Measurements from ENCODE around the gene CCNF.
A peak's percentile ranks its signal among the peaks of the same experiment; 100 is the strongest.

CCNF gene

DNA sequence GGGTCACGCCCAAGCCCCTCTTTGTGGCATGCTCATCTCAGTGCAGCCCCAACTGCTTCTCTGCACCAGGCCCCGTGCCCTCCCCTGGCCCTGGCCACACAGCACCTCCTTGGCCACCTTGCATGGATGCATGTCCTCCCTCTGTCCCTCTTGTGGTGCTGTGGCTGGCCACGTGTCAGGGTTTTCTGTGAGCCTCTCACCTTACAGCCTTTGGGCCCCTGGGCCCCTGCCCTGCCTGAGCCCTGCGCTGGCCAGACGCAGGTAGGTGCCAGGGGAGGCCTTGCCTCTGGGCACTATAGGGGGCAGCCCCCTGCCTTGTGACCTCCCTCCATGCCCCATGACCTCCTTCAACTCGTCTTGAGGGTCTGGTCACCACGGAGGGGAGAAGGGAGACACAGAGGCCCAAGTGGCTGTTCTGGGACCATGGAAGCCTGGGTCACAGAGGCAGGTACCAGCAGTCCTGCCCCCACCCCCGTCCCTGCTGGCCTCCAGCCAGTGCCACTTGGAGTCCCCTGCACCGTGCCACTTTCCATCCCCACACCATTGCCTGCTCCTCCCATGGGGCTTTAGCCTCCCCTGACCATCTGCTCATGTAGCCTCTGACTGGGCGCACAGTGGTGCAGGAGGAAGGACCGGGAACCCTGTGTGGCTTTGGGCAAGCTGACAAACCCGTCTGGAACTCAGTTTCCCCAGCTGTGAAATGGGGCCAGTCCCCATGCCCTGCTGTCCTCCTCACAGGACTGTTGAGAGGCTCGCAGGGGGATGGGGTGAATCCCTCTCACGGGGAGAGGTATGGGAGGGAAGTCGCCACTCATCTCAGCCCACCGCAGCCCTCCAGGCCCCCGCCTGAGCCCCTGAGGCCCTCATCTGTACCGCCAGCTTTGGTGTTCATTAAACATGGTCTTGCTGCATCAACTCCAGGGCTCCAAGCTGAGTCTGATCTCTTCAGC lies 73.0 kb downstream of the CCNF start:
- ChIA-PET CTCF (interaction anchor here (0.7 to 3.9 kb wide), 37 partner anchors 9 to 349 kb away, joined by 3 to 36 read pairs (median 4); partner anchors contain the start of genes ABCA3, AMDHD2, CCNF and ECI1), POLR2A (no interaction called here)
- no peak for DNase-seq (ENCODE audit: extremely low spot score)
- no peak for TF ChIP-seq CTCF (IDR thresholded peaks at IDR 0.05; ENCODE audit: control extremely low read depth, extremely low read depth, low read depth, missing control alignments)

GRCh38 chr16:2505695-2506094 lies 76.4 kb downstream of the CCNF start:
- ChIA-PET CTCF (no interaction called here), POLR2A (no interaction called here)
- TF ChIP-seq CTCF (IDR thresholded peaks at IDR 0.05; ENCODE audit: control extremely low read depth, extremely low read depth, low read depth, missing control alignments) = no peak
- no peak for DNase-seq (ENCODE audit: extremely low spot score)

GRCh38 chr16:2507052-2507659 lies 77.9 kb downstream of the CCNF start:
- no peak for TF ChIP-seq CTCF (IDR thresholded peaks at IDR 0.05; ENCODE audit: control extremely low read depth, extremely low read depth, low read depth, missing control alignments)
- POLR2A ChIA-PET = interaction anchor here (1.4 to 2.0 kb wide), 2 partner anchors 11 to 13 kb away, joined by 4 to 9 read pairs; partner anchors contain the start of gene AMDHD2
- DNase-seq (ENCODE audit: extremely low spot score) = peak; percentile 78
- CTCF ChIA-PET = interaction anchor here (1.1 kb wide), 1 partner anchor 77 kb away, joined by 3 read pairs; no protein-coding TSS in a partner anchor

DNA sequence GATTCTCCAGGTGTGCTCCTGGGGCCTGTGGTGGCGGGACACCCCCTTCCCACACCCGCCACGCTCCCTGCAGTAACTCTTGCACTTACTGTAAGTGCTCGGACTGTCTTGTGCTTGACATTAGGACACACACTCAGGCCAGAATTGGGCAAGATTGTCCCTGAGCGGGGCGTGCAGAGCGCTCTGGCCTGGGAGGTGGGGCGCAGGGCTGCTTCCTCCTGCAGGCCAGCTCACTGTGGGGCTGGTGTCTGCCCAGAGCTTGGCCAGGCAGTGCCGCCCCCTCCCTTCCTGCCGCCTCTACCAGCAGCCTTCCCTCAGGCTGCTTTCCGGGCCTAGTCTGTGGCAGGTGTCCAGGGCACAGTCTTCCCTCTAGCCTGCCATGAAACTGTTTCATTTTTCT lies 78.4 kb downstream of the CCNF start:
- no peak for TF ChIP-seq CTCF (IDR thresholded peaks at IDR 0.05; ENCODE audit: control extremely low read depth, extremely low read depth, low read depth, missing control alignments)
- DNase-seq (ENCODE audit: extremely low spot score) = no peak
- ChIA-PET CTCF (interaction anchor here (1.1 kb wide), 1 partner anchor 77 kb away, joined by 3 read pairs; no protein-coding TSS in a partner anchor), POLR2A (interaction anchor here (1.4 to 2.0 kb wide), 2 partner anchors 11 to 12 kb away, joined by 4 to 9 read pairs; partner anchors contain the start of gene AMDHD2)
